GM12878 (cell line): ENCODE results near the gene SULT1A3. TPM values are rescaled to one million over a fixed set of nuclear protein-coding genes. Genes with fewer than 3 reads are reported as not detected.
"Not testable (repeated sequence)": the region's sequence is repeated elsewhere in the genome, so short reads cannot be mapped to it uniquely, and the experiment has no call there.

Source experiments
- ATAC-seq: fragments of 200-7000 bp; cut with Tn5 transposase; 3 replicates; pipeline ENCODE4 v1.9.1; 2020; ENCODE audit warnings: mild to moderate bottlenecking, moderate library complexity
- BruUV-seq: library from RNA; stranded (reverse); fragments of 400-500 nt; replicated peaks from 2 replicates; lab custom pipeline; 2021; lab: Mats Ljungman, UMichigan
- CTCF ChIA-PET: fragments of 300-600 bp; sonication (Branson Sonifier 250); formaldehyde crosslinking; extraction: SDS; loops from one replicate; lab custom pipeline; 2021; ENCODE audit warnings: inconsistent platforms; lab: Yijun Ruan, JAX
- POLR2A ChIA-PET: fragments of 350-600 bp; formaldehyde crosslinking; extraction: SDS; loops from one replicate; lab custom pipeline; 2021; ENCODE audit warnings: inconsistent platforms; lab: Charles Lee
- RAD21 ChIA-PET: fragments of 300-600 bp; sonication (Branson Sonifier 250); formaldehyde crosslinking; loops from one replicate; lab custom pipeline; 2023; ENCODE audit warnings: antibody characterized with exemption; ENCODE audit not compliant: unreplicated experiment; lab: Charles Lee
- SMC1A ChIA-PET: fragments of 300-600 bp; sonication (Branson Sonifier 250); formaldehyde crosslinking; loops from one replicate; lab custom pipeline; 2023; ENCODE audit not compliant: unreplicated experiment, uncharacterized antibody; lab: Charles Lee
- DNase-seq: peaks from one replicate; pipeline ENCODE4 v3.0.0-alpha.2; 2011; ENCODE audit warnings: low read depth, low spot score
- FAIRE-seq: peaks from 3 replicates; lab custom pipeline; 2011; peaks lifted over from hg19 to GRCh38; lab: Jason Lieb, UNC
- H2AFZ ChIP-seq: 2 replicates; pipeline ENCODE4 v1.6.0; 2011; ENCODE audit warnings: low read depth, low read length, control low read depth; ENCODE audit not compliant: control insufficient read depth
- H3K27ac ChIP-seq: 2 replicates; pipeline ENCODE4 v1.5.1; 2011; ENCODE audit warnings: control low read depth; ENCODE audit not compliant: control insufficient read depth, insufficient read depth
- H3K27me3 ChIP-seq, 2 experiments: replicated peaks in 1 of 2; 2 replicates each; pipeline versions ENCODE4 v1.6.0 to v1.6.1; 2011; ENCODE audit warnings: low read length in 1 of 2; ENCODE audit not compliant: control insufficient read depth in 2 of 2, insufficient read depth in 2 of 2
- H3K36me3 ChIP-seq, 2 experiments: 2 replicates each; pipeline ENCODE4 v1.5.1; 2011; ENCODE audit warnings: low read length in 1 of 2; ENCODE audit not compliant: control insufficient read depth in 2 of 2, insufficient read depth in 2 of 2
- H3K4me1 ChIP-seq: 2 replicates; pipeline ENCODE4 v1.6.1; 2011; ENCODE audit warnings: mild to moderate bottlenecking, low read length, moderate library complexity, mixed read lengths; ENCODE audit not compliant: control insufficient read depth, insufficient read depth
- H3K4me2 ChIP-seq: 2 replicates; pipeline ENCODE4 v1.6.0; 2011; ENCODE audit warnings: control low read depth; ENCODE audit not compliant: control insufficient read depth, insufficient read depth
- H3K4me3 ChIP-seq: fragments of 200-600 bp; sonication (generic); 2 replicates; pipeline ENCODE4 v1.5.1; 2016
- H3K79me2 ChIP-seq: 2 replicates; pipeline ENCODE4 v1.6.0; 2011; ENCODE audit warnings: low read length; ENCODE audit not compliant: control insufficient read depth, insufficient read depth
- H3K9ac ChIP-seq: 2 replicates; pipeline ENCODE4 v1.8.0; 2011; ENCODE audit warnings: low read length, control low read depth, mixed read lengths; ENCODE audit not compliant: control insufficient read depth, insufficient read depth
- H3K9me3 ChIP-seq: replicated peaks from 3 replicates; pipeline ENCODE4 v1.5.1; 2011; ENCODE audit warnings: mild to moderate bottlenecking, low read length; ENCODE audit not compliant: control insufficient read depth, insufficient read depth
- H4K20me1 ChIP-seq: 2 replicates; pipeline ENCODE4 v1.6.0; 2011; ENCODE audit not compliant: control insufficient read depth, insufficient read depth
- BCLAF1 ChIP-seq: fragments of 450-650 bp; IDR thresholded peaks from 2 replicates; pipeline ENCODE4 v1.6.1; 2017; ENCODE audit warnings: antibody characterized with exemption, mild to moderate bottlenecking, moderate library complexity
- CEBPZ ChIP-seq: fragments of 150-350 bp; IDR thresholded peaks from 2 replicates; pipeline ENCODE4 v1.6.1; 2016; ENCODE audit warnings: low read depth, low read length
- RELA ChIP-seq: fragments of 450-650 bp; IDR thresholded peaks from 2 replicates; pipeline ENCODE4 v1.8.0; 2014; ENCODE audit warnings: borderline replicate concordance; ENCODE audit not compliant: partially characterized antibody
- SUPT20H ChIP-seq: IDR thresholded peaks from 2 replicates; pipeline ENCODE4 v1.6.1; 2011; ENCODE audit warnings: low read depth, mild to moderate bottlenecking, low read length, moderate library complexity, borderline replicate concordance; ENCODE audit not compliant: control insufficient read depth
- WGBS: methylation state at CpG from one replicate; pipeline ENCODE4 v1.1.6; 2016; ENCODE audit warnings: low lambda C conversion rate; ENCODE audit not compliant: insufficient replicate concordance, insufficient coverage; ENCODE audit errors: missing lambda C conversion rate; 5-methylcytosine and 5-hydroxymethylcytosine counted together
- in situ Hi-C: fragments of 300-500 bp; cut with MboI; formaldehyde crosslinking; loops from 9 replicates; pipeline ENCODE4 v1.14.3; 2018; ENCODE audit warnings: mixed read lengths
- intact Hi-C: fragments of 100-400 bp; cut with micrococcal nuclease; formaldehyde crosslinking; loops from one replicate; pipeline ENCODE4 v1.14.2; 2022; ENCODE audit not compliant: unreplicated experiment
- polyA plus RNA-seq, 11 experiments: library from polyadenylated mRNA; depleted of rRNA in 4 of 11; unstranded in 6 of 11; stranded (reverse) in 5 of 11; fragments of >200 nt; fragmentation: Nextera tagmentation in 4 of 11; fragmentation: Illumina TruSeq in 1 of 11; extraction: Ambion mirVana in 4 of 11; extraction: Trizol in 1 of 11; gene quantifications; 1 replicate in 1 of 11; 2 replicates in 10 of 11; pipeline versions ENCODE4 v1.2.1 to v1.2.3, GENCODE V29; 2011 to 2016; ENCODE audit warnings: inconsistent platforms in 2 of 11, missing spikeins in 2 of 11, low read depth in 1 of 11
- total RNA-seq, 4 experiments: library from RNA; depleted of rRNA in 3 of 4; stranded (reverse); fragments of >200 nt in 3 of 4; fragmentation: Illumina TruSeq in 1 of 4; extraction: Trizol in 1 of 4; gene quantifications; 2 replicates each; pipeline versions ENCODE4 v1.2.1 to v1.2.3, GENCODE V29; 2013 to 2021

Gene SULT1A3
- total and polyA plus RNA-seq, 10 of the 15 experiments (the other 5 are each of a cell fraction or from before 2014, with no cell fraction given) = 3.3 to 15.8 (median 6.2) TPM

- TF ChIP-seq BCLAF1 (no peak), SUPT20H (no peak), CEBPZ (no peak), RELA (no peak)
Observed at GRCh38 chr16:30173054-30173453, 26.0 kb upstream of the SULT1A3 start (continued).

GRCh38 chr16:30176876-30177275, 22.2 kb upstream of the SULT1A3 start:
- ATAC-seq, H3K4me3 ChIP-seq, FAIRE-seq, H2AFZ ChIP-seq, BruUV-seq, SMC1A ChIA-PET, H3K27ac ChIP-seq, H3K36me3 ChIP-seq, H3K4me2 ChIP-seq, H3K4me1 ChIP-seq, H3K27me3 ChIP-seq, H3K9ac ChIP-seq, in situ Hi-C loops, H3K79me2 ChIP-seq, H3K9me3 ChIP-seq, H4K20me1 ChIP-seq, intact Hi-C loops, DNase-seq: not testable (repeated sequence)
- ChIA-PET POLR2A (interaction anchor here (0.6 to 0.7 kb wide), 2 partner anchors 61 to 427 kb away, joined by 4 to 10 read pairs; no protein-coding TSS in a partner anchor), RAD21 (interaction anchor here (0.7 kb wide), 1 partner anchor 439 kb away, joined by 3 read pairs; no protein-coding TSS in a partner anchor), CTCF (interaction anchor here (0.9 kb wide), 1 partner anchor 34 kb away, joined by 4 read pairs; no protein-coding TSS in a partner anchor)
- 69% methylated on average over 6 of the region's 6 CpGs for WGBS
